Measurements from ENCODE around the gene TARBP2.

The TARBP2 gene

GRCh38 chr12:53493610-53494391 is 7.3 kb upstream of the TARBP2 start:
- peak in 2 of 58 donors; percentile 36 to 42 for DNase-seq

DNA sequence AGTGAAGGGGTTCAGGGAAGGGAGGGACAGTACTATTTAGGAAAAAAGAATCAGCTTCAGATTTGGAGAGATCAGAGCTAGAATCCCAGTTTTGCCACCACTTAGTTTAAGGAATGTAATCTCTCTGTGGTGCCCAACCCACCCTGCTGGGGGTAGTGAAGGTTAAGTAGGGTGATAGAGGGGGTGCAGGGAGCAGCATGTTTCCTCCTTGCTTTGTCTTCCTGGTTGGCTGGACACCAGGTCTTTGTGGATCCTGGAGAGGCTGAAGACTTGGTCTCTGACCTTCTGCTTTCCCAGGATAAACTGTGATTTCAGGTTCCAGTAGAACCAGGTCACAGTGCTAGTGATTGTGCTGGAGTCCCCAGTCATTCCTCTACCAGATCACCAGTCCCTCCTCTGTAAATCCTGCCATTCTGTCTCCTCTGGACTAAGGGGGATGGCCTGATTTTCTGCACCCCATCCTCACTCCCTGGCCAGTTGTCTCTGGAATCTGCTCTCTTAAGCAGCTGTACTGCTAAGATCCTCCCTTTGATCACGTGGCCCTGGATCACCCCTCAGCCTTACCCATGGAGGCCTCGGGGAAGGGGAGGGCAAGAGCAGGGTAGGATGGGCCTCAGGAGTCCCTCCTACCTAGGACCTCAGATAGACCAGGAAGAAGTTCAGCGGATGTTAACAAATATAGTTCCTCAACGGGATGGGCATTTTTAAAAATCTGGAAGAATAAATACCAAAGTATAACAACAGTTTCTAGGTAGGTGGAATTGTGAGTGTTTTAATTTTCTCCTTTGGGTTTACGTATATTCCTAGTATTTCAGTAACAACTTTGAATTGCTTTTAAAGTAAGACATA is 5.0 kb upstream of the TARBP2 start:
- peak in 12 of 58 donors; percentile 9 to 39 (median 22) for DNase-seq

GRCh38 chr12:53496752-53497032 is 4.4 kb upstream of the TARBP2 start:
- DNase-seq, result no peak

- DNase-seq, result no peak
Observed at GRCh38 chr12:53497461-53497860, 3.6 kb upstream of the TARBP2 start.

DNA sequence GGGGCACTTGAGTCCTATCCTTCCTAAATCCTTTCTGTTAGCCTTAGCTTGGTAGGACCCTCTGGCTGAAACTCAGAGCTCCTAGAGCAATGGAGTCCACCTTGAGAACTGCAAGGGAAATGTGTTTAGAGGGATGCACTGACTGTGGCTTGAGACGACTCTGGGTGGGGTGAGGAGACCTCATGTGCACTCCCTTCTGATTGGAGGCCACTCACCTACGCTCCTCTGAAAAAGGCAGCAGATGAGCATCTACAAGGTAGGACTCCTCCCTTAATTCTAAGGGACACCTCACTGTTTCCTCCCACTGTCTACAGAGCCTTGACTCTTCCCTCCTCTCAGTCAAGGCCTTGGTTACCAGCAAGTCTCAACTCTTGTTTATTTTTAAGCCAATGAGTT is 2.9 kb upstream of the TARBP2 start:
- no peak for DNase-seq

DNA sequence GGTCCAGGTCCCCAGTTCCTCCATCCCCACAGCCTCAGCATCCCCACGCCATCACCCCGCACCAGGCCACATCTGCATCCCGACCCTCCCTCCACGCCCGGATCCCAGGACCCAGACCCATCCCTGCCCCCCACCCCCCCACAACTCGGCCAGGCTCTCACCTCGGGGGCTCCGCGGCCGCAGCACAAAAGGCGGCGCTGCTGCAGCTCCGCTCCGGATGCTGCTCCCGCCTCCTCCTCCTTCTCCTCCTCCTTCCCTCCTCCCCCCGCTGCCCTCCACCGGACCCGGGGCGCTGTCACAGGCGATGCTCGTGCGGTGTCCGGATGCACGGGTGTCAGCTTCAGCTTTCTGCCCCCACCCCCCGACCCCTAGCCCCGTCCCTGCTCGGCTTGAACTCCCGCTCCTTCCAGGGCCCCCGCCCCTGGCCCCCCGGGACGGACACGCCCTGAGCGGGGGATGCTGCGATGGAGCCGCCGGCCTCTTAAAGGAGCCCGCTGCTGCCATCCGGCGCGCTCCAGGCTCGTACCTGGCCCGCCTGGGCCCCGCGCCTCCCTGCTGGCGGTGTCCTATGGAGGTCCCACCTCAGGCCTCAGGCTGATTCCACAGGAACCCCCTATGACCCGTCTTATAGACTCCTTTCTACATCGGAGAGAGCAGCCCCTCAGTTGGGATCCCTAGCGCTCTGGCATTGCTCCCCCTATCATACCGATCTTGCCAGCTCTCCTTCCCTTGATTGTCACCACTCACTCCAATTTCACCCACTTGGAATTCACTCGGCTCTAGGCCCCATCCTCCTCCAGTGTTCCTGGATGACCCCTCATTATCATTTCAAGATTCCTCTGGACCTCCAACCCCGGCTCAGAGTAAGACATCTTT is 1.6 kb upstream of the TARBP2 start, which contains the start of gene MAP3K12:
Gene MAP3K12, minus strand, starts transcription at position 193 of the 876 bp plus-strand sequence. CDS start 12,067 bp downstream, outside the sequence.
- DNase-seq, result peak in 55 of 58 donors; percentile 39 to 94 (median 74)

DNA sequence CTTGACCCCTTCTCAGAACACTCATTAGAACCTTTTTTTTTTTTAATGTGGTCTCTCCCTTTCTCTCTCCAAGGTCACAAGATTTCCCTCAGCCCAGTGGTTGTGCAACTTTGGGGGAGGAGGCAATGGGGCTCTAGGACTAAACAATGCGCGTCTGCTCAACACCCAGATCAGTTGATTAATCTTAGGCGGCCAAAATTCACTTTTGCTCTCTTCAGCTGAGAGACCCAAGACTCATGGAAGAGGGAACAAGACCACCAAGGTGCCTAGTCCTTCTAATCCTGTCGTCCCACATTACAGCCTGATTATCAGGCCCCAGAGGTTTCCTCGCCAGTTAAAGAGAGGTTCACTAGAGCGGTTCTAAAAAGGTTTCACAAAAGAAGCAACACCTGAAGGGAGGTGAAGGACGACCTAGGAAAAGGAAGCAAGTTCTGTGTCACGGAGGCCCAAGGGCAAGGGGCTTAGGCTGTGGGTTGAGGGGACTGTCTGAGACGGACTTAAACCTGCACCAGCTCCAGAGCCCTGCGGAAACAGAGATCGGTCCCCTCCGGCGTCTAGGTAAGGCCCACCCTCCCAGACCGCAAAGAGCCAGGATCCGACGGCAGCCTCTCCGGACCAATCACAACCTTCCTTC is 824 bp upstream of the TARBP2 start:
- peak in 4 of 58 donors; percentile 33 to 71 (median 67) for DNase-seq

- DNase-seq, result peak in 2 of 58 donors; percentile 51 to 57
Observed at GRCh38 chr12:53501615-53502181, 615 bp downstream of the TARBP2 start.

DNA sequence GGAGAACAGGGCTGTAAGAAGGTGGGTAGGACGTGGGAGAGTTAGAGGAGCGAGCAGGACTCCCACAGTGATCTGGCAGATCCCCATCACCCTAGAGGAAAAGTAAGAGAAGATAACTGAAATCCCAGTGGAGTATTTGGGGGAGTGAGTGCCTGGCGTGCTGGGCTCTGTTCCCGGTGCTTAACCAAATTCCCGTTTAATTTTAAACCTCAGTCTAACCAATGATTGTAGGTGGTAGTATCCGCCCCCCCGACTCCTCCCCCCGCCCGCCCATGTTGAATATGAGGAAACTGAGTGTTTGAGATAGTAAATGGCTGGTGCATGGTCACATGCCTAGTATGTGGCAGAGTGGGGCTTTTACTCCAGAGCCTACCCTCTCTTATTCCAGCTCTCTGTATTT is 1.2 kb downstream of the TARBP2 start:
- peak in 5 of 58 donors; percentile 27 to 37 (median 32) for DNase-seq

DNA sequence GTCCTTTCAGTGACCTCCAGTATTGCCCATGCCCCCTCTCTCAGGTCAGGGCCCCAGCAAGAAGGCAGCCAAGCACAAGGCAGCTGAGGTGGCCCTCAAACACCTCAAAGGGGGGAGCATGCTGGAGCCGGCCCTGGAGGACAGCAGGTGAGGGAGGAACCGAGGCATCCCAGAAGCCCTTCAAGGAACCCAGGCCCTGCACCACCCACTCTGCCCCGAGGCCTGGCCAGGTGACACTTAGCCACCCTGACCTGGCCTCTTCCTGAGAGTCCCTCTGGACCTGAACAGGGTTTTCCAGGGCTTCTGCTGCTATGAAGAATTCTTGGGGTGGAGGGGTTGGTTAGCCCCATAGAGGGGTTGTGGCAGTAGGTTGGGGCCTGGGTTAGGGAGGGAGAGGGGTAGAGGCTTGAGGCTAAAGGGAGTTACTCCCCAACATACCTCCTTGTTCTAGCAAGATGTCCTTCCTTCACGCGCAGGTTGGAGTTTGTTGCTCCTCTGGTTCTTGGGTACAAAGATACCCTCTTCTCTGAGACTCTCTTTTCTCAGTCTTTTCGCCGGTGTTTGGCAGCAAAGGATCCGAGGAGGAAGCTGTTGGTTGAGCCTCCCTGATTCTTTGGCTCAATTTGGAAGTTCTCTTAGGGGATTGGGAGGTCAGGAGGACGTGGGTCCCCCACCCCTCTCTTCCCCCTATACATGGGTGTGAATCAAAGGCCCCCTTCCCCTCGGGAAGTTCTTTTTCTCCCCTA is 2.1 kb downstream of the TARBP2 start:
- no peak for DNase-seq

- no peak for DNase-seq
Observed at GRCh38 chr12:53504004-53504920, 3.2 kb downstream of the TARBP2 start.

DNA sequence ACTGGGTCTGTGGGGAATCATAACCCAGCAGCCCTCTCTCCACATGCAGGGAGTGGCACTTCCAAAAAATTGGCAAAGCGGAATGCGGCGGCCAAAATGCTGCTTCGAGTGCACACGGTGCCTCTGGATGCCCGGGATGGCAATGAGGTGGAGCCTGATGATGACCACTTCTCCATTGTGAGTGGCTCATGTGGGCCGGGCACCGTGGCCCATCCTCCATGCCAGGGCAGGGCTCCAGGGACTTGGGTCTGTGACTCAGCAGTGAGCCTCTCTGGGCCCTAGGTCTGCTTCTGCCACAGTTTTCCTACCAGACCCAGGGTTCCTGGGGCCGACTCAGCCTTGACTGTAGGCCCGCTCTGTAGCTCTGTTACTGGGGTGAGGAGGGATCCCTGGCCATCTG is 4.0 kb downstream of the TARBP2 start:
- peak in 22 of 58 donors; percentile 14 to 83 (median 35) for DNase-seq

GRCh38 chr12:53505555-53506449 is 4.7 kb downstream of the TARBP2 start:
- no peak for DNase-seq

DNA sequence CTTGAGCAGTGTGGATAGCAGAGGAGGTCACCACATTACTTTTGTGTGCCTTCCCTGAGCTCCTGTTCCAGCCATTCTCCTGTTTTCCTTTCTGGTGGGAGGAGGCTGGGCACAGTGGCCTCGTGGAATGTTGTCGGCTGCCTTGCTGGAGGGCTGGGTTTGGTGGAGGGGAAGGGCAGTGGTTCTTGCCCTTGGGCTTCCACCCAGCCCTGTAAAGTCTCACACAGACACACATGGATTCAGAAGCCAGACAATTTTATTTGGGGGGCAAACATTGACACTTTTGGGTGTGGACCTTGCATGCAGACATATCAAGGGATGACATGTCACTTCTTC is 5.3 kb downstream of the TARBP2 start:
- no peak for DNase-seq

- DNase-seq, result no peak
Observed at GRCh38 chr12:53506881-53507602, 6.0 kb downstream of the TARBP2 start, which contains the start of gene NPFF. Gene NPFF (minus strand): TSS chr12:53507484. CDS start chr12:53507474, 10 bp downstream.

- DNase-seq, result no peak
Observed at GRCh38 chr12:53507603-53507885, 6.5 kb downstream of the TARBP2 start.

- DNase-seq, result peak in 56 of 58 donors; percentile 7 to 90 (median 73)
Observed at GRCh38 chr12:53508534-53509170, 7.6 kb downstream of the TARBP2 start.

All from anterior cingulate cortex (tissue), 58 donors.